Measurements from ENCODE around the gene PRAMEF12.

DNA sequence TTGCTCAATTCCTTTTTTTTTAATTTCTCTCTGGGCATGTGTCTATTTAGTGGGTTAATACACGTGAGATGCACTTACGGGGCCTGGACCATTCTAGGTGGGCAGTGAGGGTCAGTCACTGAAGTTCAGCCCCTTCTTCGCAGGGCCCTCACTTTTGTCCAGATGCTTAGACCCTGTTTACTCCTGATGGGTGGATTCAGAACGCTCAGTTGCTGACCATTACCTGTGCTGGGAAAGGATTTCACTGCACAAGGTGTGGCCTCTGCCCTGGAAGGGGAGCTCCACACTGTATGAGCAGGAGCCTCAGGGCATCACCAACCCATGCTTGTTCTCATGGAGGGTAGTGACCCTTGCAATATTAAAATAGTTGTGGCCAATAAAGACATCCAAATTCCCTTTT, 4.5 kb downstream of the PRAMEF12 start:
- TF ChIP-seq, protein P1, sequence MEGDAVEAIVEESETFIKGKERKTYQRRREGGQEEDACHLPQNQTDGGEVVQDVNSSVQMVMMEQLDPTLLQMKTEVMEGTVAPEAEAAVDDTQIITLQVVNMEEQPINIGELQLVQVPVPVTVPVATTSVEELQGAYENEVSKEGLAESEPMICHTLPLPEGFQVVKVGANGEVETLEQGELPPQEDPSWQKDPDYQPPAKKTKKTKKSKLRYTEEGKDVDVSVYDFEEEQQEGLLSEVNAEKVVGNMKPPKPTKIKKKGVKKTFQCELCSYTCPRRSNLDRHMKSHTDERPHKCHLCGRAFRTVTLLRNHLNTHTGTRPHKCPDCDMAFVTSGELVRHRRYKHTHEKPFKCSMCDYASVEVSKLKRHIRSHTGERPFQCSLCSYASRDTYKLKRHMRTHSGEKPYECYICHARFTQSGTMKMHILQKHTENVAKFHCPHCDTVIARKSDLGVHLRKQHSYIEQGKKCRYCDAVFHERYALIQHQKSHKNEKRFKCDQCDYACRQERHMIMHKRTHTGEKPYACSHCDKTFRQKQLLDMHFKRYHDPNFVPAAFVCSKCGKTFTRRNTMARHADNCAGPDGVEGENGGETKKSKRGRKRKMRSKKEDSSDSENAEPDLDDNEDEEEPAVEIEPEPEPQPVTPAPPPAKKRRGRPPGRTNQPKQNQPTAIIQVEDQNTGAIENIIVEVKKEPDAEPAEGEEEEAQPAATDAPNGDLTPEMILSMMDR (IDR thresholded peaks at IDR 0.05) = no peak
- no peak for TF ChIP-seq POLR2AphosphoS5 (IDR thresholded peaks at IDR 0.05)
